OCI-LY1 (cell line): ENCODE results near the gene HIC2.
A peak's percentile ranks its signal among the peaks of the same experiment; 100 is the strongest.

Source experiments
- H2AFZ ChIP-seq: fragments of 200-600 bp; sonication (generic), shearing (Covaris generic); 2 replicates; pipeline ENCODE4 v1.6.0; 2014; ENCODE audit warnings: antibody characterized with exemption, mild to moderate bottlenecking, low read length
- H3F3A ChIP-seq: fragments of 200-600 bp; sonication (generic), shearing (Covaris generic); 2 replicates; pipeline ENCODE4 v1.6.0; 2014; ENCODE audit warnings: mild to moderate bottlenecking, antibody characterized with exemption, low read length, moderate library complexity; ENCODE audit not compliant: insufficient read depth
- H3K27ac ChIP-seq: fragments of 200-600 bp; sonication (generic); 2 replicates; pipeline ENCODE4 v1.5.1; 2014; ENCODE audit warnings: low read length, mixed run types, mild to moderate bottlenecking, low read depth; ENCODE audit not compliant: poor library complexity, severe bottlenecking
- H3K27me3 ChIP-seq: fragments of 200-600 bp; sonication (generic); 2 replicates; pipeline ENCODE4 v1.6.0; 2014; ENCODE audit warnings: antibody characterized with exemption, mild to moderate bottlenecking, low read length, moderate library complexity; ENCODE audit not compliant: insufficient read depth
- H3K36me3 ChIP-seq: fragments of 200-600 bp; sonication (generic); 2 replicates; pipeline ENCODE4 v1.6.1; 2014; ENCODE audit warnings: mild to moderate bottlenecking, antibody characterized with exemption, low read length, moderate library complexity, mixed read lengths; ENCODE audit not compliant: insufficient read depth
- H3K4me1 ChIP-seq: fragments of 200-600 bp; sonication (generic); 2 replicates; pipeline ENCODE4 v1.5.1; 2014; ENCODE audit warnings: mild to moderate bottlenecking, low read length, moderate library complexity; ENCODE audit not compliant: insufficient read depth, severe bottlenecking
- H3K4me2 ChIP-seq: fragments of 200-600 bp; sonication (generic), shearing (Covaris generic); 2 replicates; pipeline ENCODE4 v1.6.1; 2014; ENCODE audit warnings: low read length
- H3K4me3 ChIP-seq: fragments of 200-600 bp; sonication (generic); 2 replicates; pipeline ENCODE4 v1.5.1; 2014; ENCODE audit warnings: low read length, low read depth, mild to moderate bottlenecking, mixed read lengths; ENCODE audit not compliant: poor library complexity, severe bottlenecking
- H3K79me2 ChIP-seq: fragments of 200-600 bp; shearing (Covaris generic); 2 replicates; pipeline ENCODE4 v1.6.1; 2016; ENCODE audit warnings: mixed run types, low read length, mixed read lengths; ENCODE audit not compliant: insufficient read depth
- H3K9ac ChIP-seq: fragments of 200-600 bp; sonication (generic), shearing (Covaris generic); 2 replicates; pipeline ENCODE4 v1.6.1; 2014; ENCODE audit warnings: mild to moderate bottlenecking, low read length, mixed read lengths
- H3K9me2 ChIP-seq: fragments of 200-600 bp; sonication (generic), shearing (Covaris generic); 2 replicates; pipeline ENCODE4 v1.6.1; 2014; ENCODE audit warnings: low read depth, mild to moderate bottlenecking, low read length, mixed read lengths
- H3K9me3 ChIP-seq: fragments of 200-600 bp; shearing (Covaris generic); 2 replicates; pipeline ENCODE4 v1.6.1; 2014; ENCODE audit warnings: low read length, mixed read lengths
- H4K20me1 ChIP-seq: fragments of 200-600 bp; sonication (generic), shearing (Covaris generic); 2 replicates; pipeline ENCODE4 v1.6.0; 2016; ENCODE audit warnings: mild to moderate bottlenecking, low read length; ENCODE audit not compliant: insufficient read depth
- CTCF ChIP-seq: fragments of 200-600 bp; sonication (generic), shearing (Covaris generic); IDR thresholded peaks from 2 replicates; pipeline ENCODE4 v1.5.1; 2017; ENCODE audit warnings: mild to moderate bottlenecking, antibody characterized with exemption, low read length, moderate library complexity, mixed read lengths
- EZH2 ChIP-seq: fragments of 200-600 bp; sonication (generic), shearing (Covaris generic); IDR thresholded peaks from 2 replicates; pipeline ENCODE4 v1.8.0; 2017; ENCODE audit warnings: borderline replicate concordance, mixed run types, mild to moderate bottlenecking, antibody characterized with exemption, low read length, moderate library complexity, mixed read lengths

HIC2 gene

GRCh38 chr22:21447694-21448402 is 30.7 kb downstream of the HIC2 start:
- Histone ChIP-seq H3K4me3 (no peak overlapping the region), H2AFZ (no peak overlapping the region), H3K36me3 (peaks cover 11% of the 10 kb centered on the region), H3K4me2 (no peak overlapping the region), H3K79me2 (no peaks in the 10 kb centered on the region), H3K9me2 (no peaks in the 10 kb centered on the region), H3K27ac (no peak overlapping the region), H3K9me3 (no peaks in the 10 kb centered on the region), H3K4me1 (no peaks in the 10 kb centered on the region), H3F3A (no peaks in the 10 kb centered on the region; the same call in 1 of the 2 replicates), H3K27me3 (no peaks in the 10 kb centered on the region), H3K9ac (no peak overlapping the region), H4K20me1 (no peaks in the 10 kb centered on the region)
- TF ChIP-seq EZH2, result no peak
- peak; percentile 38; the same call in 1 of the 2 replicates for TF ChIP-seq CTCF

GRCh38 chr22:21448627-21449416 is 31.7 kb downstream of the HIC2 start:
- Histone ChIP-seq H3K9me2 (no peaks in the 10 kb centered on the region), H3K27ac (no peak overlapping the region), H3K4me1 (no peaks in the 10 kb centered on the region), H3K9me3 (no peaks in the 10 kb centered on the region), H4K20me1 (no peaks in the 10 kb centered on the region), H3K9ac (no peak overlapping the region), H3K36me3 (peaks cover 11% of the 10 kb centered on the region), H3K4me2 (no peak overlapping the region), H3F3A (no peaks in the 10 kb centered on the region; the same call in 1 of the 2 replicates), H3K4me3 (no peak overlapping the region), H2AFZ (no peak overlapping the region), H3K79me2 (no peaks in the 10 kb centered on the region), H3K27me3 (no peaks in the 10 kb centered on the region)
- no peak for TF ChIP-seq CTCF
- no peak for TF ChIP-seq EZH2

GRCh38 chr22:21449531-21450319 is 32.6 kb downstream of the HIC2 start:
- no peak overlapping the region for H3K27ac ChIP-seq
- H3K4me2 ChIP-seq, result no peak overlapping the region
- H3K9me3 ChIP-seq, result no peaks in the 10 kb centered on the region
- H3K9ac ChIP-seq, result no peak overlapping the region
- H3K36me3 ChIP-seq, result peaks cover 11% of the 10 kb centered on the region
- no peaks in the 10 kb centered on the region; the same call in 1 of the 2 replicates for H3F3A ChIP-seq
- H3K4me1 ChIP-seq, result no peaks in the 10 kb centered on the region
- no peak for TF ChIP-seq EZH2
- TF ChIP-seq CTCF, result no peak
- H3K4me3 ChIP-seq, result no peak overlapping the region
- no peaks in the 10 kb centered on the region for H3K9me2 ChIP-seq
- H3K79me2 ChIP-seq, result no peaks in the 10 kb centered on the region
- H4K20me1 ChIP-seq, result no peaks in the 10 kb centered on the region
- no peak overlapping the region for H2AFZ ChIP-seq
- H3K27me3 ChIP-seq, result no peaks in the 10 kb centered on the region
